BLaER1 (cell line): ENCODE measurements around the gene NDEL1.

Experiments used
- H3K27ac ChIP-seq: shearing (Covaris generic); formaldehyde crosslinking; 2 replicates; pipeline ENCODE4 v1.8.1; 2022
- H3K27me3 ChIP-seq: shearing (Covaris generic); formaldehyde crosslinking; 2 replicates; pipeline ENCODE4 v1.8.1; 2022
- H3K36me3 ChIP-seq: shearing (Covaris generic); formaldehyde crosslinking; 2 replicates; pipeline ENCODE4 v1.8.1; 2022
- H3K4me1 ChIP-seq: shearing (Covaris generic); formaldehyde crosslinking; 2 replicates; pipeline ENCODE4 v1.8.1; 2022
- H3K4me2 ChIP-seq: shearing (Covaris generic); formaldehyde crosslinking; 2 replicates; pipeline ENCODE4 v1.8.1; 2022
- H3K4me3 ChIP-seq: shearing (Covaris generic); formaldehyde crosslinking; 2 replicates; pipeline ENCODE4 v1.8.1; 2022
- H3K9ac ChIP-seq: shearing (Covaris generic); formaldehyde crosslinking; 2 replicates; pipeline ENCODE4 v1.8.1; 2022
- H3K9me3 ChIP-seq: shearing (Covaris generic); formaldehyde crosslinking; 2 replicates; pipeline ENCODE4 v1.8.1; 2022
- H4K20me1 ChIP-seq: shearing (Covaris generic); formaldehyde crosslinking; 2 replicates; pipeline ENCODE4 v1.8.1; 2022
- Cebpa-rat ChIP-seq: shearing (Covaris generic); IDR thresholded peaks from 2 replicates; pipeline ENCODE4 v1.8.1; 2022

The NDEL1 gene

DNA sequence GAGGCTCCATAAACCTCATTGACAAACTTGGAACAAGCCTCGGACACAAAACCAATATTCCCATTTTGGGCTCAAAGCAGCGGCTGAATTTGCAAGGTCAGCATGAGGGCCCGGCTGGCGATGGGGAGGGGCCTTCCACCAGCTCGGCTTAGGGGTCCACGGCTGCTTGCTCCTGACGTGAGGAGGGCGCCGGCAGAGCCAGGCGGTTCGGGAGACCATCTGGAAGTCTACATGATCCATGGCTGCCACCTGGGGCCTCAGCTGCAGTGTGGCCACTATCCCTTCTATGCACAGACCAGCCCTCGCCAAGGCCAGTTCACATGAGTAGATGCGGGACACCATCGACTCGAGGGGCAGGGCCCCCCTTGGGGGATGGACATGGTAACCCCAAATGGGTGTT is 39.1 kb downstream of the NDEL1 start:
- peaks cover 100% of the 10 kb centered on the region for H3K36me3 ChIP-seq
- H3K27me3 ChIP-seq: no peaks in the 10 kb centered on the region
- H3K4me2 ChIP-seq: no peak overlapping the region
- no peaks in the 10 kb centered on the region for H3K9me3 ChIP-seq
- peaks cover 97% of the 10 kb centered on the region for H4K20me1 ChIP-seq
- H3K27ac ChIP-seq: no peak overlapping the region
- H3K4me3 ChIP-seq: no peak overlapping the region
- peaks cover 2% of the 10 kb centered on the region for H3K4me1 ChIP-seq
- H3K9ac ChIP-seq: no peak overlapping the region
- no peak for TF ChIP-seq Cebpa-rat

DNA sequence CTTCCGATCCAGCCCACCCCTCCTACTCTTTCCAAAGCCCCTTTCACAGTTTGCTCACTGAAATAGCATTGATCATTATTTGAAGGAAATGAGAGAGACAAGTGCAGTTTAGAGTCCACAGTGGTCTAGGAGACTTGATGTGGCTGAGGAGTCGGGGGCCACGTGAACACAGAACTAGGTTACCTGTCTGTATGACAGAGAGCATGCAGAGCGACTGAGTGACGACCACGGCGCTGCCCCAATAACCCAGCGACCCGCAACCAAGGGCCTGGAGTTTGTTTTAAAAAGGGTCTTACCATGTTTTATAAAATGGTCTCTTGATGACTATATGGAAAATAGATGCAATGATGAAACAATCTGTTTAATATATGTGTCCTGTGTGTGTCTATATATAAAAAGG is 39.5 kb downstream of the NDEL1 start:
- Histone ChIP-seq H4K20me1 (peaks cover 97% of the 10 kb centered on the region), H3K27ac (no peak overlapping the region), H3K4me3 (no peak overlapping the region), H3K4me1 (no peaks in the 10 kb centered on the region), H3K9me3 (no peaks in the 10 kb centered on the region), H3K27me3 (no peaks in the 10 kb centered on the region), H3K36me3 (peaks cover 100% of the 10 kb centered on the region), H3K9ac (no peak overlapping the region), H3K4me2 (no peak overlapping the region)
- TF ChIP-seq Cebpa-rat: no peak

DNA sequence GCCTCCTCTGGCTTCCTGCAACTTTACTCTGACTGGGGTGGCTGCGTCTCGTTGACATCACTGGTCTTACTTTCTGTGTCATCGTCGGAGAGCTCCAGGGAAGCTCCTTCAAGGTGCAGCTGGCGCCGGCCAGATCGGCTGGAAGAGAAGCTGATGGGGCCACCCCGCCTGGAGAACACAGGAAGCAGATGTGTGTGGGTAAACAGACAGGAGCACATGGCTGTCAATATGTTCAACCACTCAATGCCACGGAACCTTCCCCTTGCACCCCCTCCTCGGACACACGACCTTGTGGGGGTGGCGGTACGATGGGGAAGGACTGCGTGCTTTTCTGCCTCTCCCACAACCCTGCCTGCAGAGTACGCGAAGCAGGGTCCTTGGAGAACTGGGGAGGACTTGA is 40.1 kb downstream of the NDEL1 start:
- no peak overlapping the region for H3K4me3 ChIP-seq
- peaks cover 100% of the 10 kb centered on the region for H3K36me3 ChIP-seq
- H3K27me3 ChIP-seq: no peaks in the 10 kb centered on the region
- H3K27ac ChIP-seq: no peak overlapping the region
- no peaks in the 10 kb centered on the region for H3K9me3 ChIP-seq
- H3K4me1 ChIP-seq: no peaks in the 10 kb centered on the region
- no peak overlapping the region for H3K4me2 ChIP-seq
- TF ChIP-seq Cebpa-rat: no peak
- H3K9ac ChIP-seq: no peak overlapping the region
- peaks cover 97% of the 10 kb centered on the region for H4K20me1 ChIP-seq

DNA sequence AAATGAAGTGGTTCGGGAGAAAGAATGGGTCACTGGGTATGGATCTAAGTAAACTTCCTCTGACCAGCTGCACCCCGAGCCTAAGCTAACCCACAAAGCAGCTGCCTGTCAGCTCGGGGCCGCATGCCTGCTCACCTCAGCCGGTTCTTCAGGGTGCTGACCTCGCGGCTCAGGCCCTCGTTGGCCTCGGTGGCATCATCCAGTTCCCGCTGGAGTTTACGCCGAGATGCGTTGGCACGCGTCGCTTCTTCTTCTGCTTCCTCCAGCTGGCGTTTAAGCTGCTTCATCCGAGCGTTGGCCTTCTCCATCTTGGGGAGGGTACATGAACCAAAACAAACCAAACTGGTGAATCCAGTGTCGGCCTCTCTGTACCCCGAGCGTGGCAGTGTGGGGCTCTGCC is 41.1 kb downstream of the NDEL1 start:
- Histone ChIP-seq H3K4me1 (no peaks in the 10 kb centered on the region), H3K9ac (no peak overlapping the region), H3K36me3 (peaks cover 100% of the 10 kb centered on the region), H3K9me3 (no peaks in the 10 kb centered on the region), H4K20me1 (peaks cover 97% of the 10 kb centered on the region), H3K27ac (no peak overlapping the region), H3K27me3 (no peaks in the 10 kb centered on the region), H3K4me3 (no peak overlapping the region), H3K4me2 (no peak overlapping the region)
- no peak for TF ChIP-seq Cebpa-rat

DNA sequence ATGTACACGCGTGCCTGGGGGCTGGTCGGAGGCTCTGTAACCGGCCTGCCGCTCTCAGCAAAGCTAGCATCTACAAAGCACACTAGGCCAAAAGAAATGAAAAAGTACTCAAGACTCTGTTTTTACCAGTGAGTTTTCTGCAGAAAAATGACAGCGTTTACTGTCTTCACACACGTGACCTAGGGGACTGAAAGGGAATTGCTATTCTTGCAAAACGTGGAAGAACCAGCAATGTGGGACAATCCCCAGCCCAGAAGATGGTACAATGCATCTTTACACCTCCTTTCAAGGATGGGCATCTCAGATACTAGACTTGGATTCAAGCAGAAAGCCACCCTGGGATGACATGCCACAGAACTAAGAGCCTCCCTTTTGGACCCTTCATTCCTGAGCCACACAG is 41.5 kb downstream of the NDEL1 start:
- H3K9me3 ChIP-seq: no peaks in the 10 kb centered on the region
- H3K9ac ChIP-seq: no peak overlapping the region
- H3K27ac ChIP-seq: no peak overlapping the region
- no peaks in the 10 kb centered on the region for H3K4me1 ChIP-seq
- H3K4me3 ChIP-seq: no peak overlapping the region
- no peaks in the 10 kb centered on the region for H3K27me3 ChIP-seq
- TF ChIP-seq Cebpa-rat: no peak
- peaks cover 100% of the 10 kb centered on the region for H3K36me3 ChIP-seq
- H4K20me1 ChIP-seq: peaks cover 97% of the 10 kb centered on the region
- no peak overlapping the region for H3K4me2 ChIP-seq

DNA sequence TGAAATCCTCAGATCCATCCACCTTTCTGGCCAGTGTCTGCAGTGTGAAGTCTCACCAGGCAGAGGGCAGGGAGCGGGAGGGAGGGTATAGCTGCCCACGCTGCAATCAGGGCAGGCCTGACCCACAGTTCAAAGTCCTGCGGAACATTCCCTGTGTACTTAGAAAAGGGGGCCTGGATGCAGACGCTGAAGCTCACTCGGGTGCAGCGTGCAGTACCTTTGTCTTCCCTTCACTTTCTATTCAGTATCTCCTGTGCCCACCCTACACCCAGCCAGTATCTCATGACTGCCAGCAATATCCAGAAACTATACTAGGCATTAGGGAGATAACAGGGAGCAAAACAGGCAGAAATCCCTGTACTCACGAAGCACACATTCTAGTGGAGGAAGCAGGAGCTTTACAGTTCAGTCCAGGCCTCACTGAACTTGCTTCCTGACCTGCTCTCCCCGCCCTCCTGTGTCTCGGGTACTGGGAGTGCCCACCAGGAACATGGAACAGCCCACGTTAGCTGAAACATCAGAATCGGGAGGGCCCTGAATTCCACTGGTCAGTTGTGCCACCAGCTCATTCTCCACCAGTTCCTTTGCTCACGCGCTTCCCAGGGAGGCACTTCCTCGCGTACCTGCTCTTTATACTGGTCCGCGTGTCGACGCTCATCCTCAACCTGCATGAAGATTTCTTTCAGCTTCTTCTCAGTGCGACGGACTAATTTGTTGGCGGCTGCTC is 42.2 kb downstream of the NDEL1 start:
- H3K9ac ChIP-seq: no peak overlapping the region
- H3K27me3 ChIP-seq: no peaks in the 10 kb centered on the region
- peaks cover 100% of the 10 kb centered on the region for H3K36me3 ChIP-seq
- no peaks in the 10 kb centered on the region for H3K9me3 ChIP-seq
- no peak overlapping the region for H3K27ac ChIP-seq
- no peak overlapping the region for H3K4me2 ChIP-seq
- H3K4me3 ChIP-seq: no peak overlapping the region
- H3K4me1 ChIP-seq: no peaks in the 10 kb centered on the region
- TF ChIP-seq Cebpa-rat: no peak
- H4K20me1 ChIP-seq: peaks cover 95% of the 10 kb centered on the region

DNA sequence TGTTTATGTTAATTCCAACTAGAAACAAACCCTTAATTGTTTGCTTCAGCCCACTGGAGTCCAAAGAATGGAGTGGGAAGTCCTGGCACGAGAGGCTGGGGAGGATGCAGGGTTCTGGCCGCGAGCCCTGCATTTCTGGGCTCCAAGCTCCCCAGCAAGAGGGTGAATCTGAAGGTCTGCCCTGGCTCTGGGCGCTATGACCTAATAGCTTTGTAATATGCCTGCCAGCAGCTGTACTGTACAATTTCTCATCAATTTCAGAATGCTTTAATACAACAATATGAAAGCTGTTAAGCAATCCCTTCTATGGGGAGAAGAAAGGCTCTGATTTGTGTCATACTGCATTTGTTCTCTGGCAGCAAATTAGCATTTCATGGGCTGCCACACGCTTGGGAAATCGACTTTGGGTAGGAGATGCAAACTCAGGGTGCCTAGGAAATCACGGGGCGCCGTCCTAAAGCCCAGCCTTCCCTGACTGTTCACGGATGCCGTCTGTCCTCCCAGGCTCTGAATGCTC is 43.8 kb downstream of the NDEL1 start:
- H3K27me3 ChIP-seq: no peaks in the 10 kb centered on the region
- no peak overlapping the region for H3K4me2 ChIP-seq
- no peak overlapping the region for H3K4me3 ChIP-seq
- no peak overlapping the region for H3K9ac ChIP-seq
- TF ChIP-seq Cebpa-rat: no peak
- peaks cover 100% of the 10 kb centered on the region for H3K36me3 ChIP-seq
- H3K9me3 ChIP-seq: peaks cover 4% of the 10 kb centered on the region
- no peaks in the 10 kb centered on the region for H3K4me1 ChIP-seq
- H4K20me1 ChIP-seq: peaks cover 79% of the 10 kb centered on the region
- H3K27ac ChIP-seq: no peak overlapping the region

DNA sequence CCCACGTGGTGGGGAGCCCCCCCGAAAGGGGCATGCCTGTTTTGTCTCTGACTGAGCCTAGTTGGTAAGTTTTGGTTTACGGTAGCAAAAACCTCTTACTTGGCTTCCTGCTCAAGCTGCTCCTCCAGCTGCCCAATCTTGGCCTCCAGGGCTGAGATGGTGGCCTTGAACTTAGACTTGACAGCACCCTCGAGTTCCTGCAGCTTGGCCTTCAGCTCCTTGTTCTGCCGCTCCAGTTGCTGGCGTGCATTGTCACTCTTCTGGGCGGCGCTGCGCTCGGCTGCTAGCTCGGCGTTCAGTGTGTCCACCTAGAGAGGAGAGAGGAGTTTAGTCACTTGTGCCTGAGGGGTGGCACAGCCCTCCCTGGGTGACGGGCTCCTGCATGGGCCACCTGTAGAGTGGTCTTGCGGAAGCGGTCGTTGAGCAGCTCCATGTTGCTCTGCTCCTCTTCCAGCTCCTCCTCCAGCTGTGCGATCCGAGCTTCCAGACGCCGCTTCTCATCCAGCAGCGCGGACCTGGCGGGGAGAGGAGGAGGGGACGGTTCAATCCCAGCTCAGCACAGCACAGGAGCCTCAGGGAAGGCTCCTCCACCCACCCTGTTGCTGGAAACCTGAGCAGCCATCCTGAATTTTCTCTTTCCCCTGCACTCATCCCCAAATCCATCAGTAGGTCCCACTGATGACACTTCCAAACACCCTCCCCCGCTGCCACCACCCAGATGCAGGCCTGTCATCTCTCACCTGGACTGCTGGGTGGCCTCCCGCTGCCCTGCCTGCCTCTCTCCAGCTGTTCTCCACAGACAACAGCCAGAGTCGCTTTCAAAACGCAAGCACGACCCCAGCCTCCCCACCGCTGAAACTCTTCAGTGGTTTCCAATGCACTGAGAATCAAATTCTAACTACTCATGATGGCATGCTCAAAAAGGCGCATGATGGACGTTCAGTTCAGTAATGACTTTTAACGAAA is 44.6 kb downstream of the NDEL1 start:
- no peak for TF ChIP-seq Cebpa-rat
- Histone ChIP-seq H3K4me3 (no peak overlapping the region), H3K4me1 (no peaks in the 10 kb centered on the region), H3K4me2 (no peak overlapping the region), H3K36me3 (peaks cover 99% of the 10 kb centered on the region), H3K9ac (no peak overlapping the region), H4K20me1 (peaks cover 71% of the 10 kb centered on the region), H3K27ac (no peak overlapping the region), H3K9me3 (peaks cover 9% of the 10 kb centered on the region), H3K27me3 (no peaks in the 10 kb centered on the region)

DNA sequence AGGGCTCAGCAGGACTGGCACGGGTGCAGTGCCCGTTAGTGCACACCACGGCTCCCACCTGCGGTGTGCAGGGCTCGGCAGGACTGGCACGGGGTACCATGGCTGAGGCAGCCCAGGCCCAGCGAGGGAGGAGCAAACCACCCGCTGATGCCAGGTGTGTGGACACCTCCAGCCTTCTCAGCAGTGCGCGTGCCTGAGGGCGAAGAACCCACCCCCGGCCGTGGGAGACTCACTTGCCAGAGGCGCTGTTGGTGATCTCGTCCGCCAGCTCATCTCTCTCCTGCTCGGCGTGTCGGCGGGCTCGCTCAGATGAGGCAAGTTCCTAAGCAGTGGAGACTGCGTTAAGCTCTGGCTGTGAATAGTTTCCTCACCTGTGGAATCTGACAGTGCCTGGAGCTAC is 45.4 kb downstream of the NDEL1 start:
- TF ChIP-seq Cebpa-rat: no peak
- peaks cover 99% of the 10 kb centered on the region for H3K36me3 ChIP-seq

DNA sequence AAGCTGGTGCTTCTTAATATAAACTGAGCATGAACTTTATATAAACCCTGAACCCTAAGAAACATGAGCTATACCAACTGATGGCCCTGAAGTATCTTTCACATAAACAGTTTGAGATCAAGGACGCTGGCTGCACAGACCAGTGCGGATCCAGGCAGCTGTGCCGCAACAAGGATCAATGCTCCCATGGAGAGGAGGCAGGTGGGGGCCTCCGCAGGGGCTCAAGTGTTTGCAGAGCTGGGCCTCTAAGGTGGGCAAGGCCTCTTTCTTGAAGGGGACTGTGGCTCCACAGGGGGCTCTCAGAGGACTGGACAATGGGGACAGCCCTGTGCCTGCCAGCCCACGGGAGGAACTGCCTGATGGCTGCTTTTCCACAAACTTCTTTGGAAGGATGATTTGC is 46.0 kb downstream of the NDEL1 start:
- Histone ChIP-seq H3K4me3 (no peak overlapping the region), H3K36me3 (peaks cover 99% of the 10 kb centered on the region), H4K20me1 (peaks cover 57% of the 10 kb centered on the region), H3K4me2 (no peak overlapping the region), H3K27ac (no peak overlapping the region), H3K9ac (no peak overlapping the region), H3K9me3 (peaks cover 9% of the 10 kb centered on the region), H3K4me1 (no peaks in the 10 kb centered on the region), H3K27me3 (no peaks in the 10 kb centered on the region)
- TF ChIP-seq Cebpa-rat: no peak

More for the DNA sequence above, 45.4 kb downstream of the NDEL1 start:
- no peak overlapping the region for H3K27ac ChIP-seq
- no peaks in the 10 kb centered on the region for H3K4me1 ChIP-seq
- no peak overlapping the region for H3K9ac ChIP-seq
- H3K4me3 ChIP-seq: no peak overlapping the region
- peaks cover 63% of the 10 kb centered on the region for H4K20me1 ChIP-seq
- no peak overlapping the region for H3K4me2 ChIP-seq
- H3K27me3 ChIP-seq: no peaks in the 10 kb centered on the region
- H3K9me3 ChIP-seq: peaks cover 9% of the 10 kb centered on the region
